ENCODE data around the gene PEPD.

The PEPD gene

GRCh38 chr19:33349319-33350289 lies 172.0 kb downstream of the PEPD start:
- CTCF ChIA-PET, result no interaction called here
- DNase-seq (ENCODE audit: extremely low spot score), result no peak
- POLR2A ChIA-PET, result interaction anchor here (1.7 kb wide), 1 partner anchor 25 kb away, joined by 6 read pairs; no protein-coding TSS in a partner anchor
- no peak for TF ChIP-seq NFRKB (IDR thresholded peaks at IDR 0.05)
- TF ChIP-seq BHLHE40 (IDR thresholded peaks at IDR 0.05; ENCODE audit: borderline replicate concordance), result no peak
- TF ChIP-seq SP1 (IDR thresholded peaks at IDR 0.05), result no peak
- no peak for TF ChIP-seq PKNOX1 (IDR thresholded peaks at IDR 0.05)
- TF ChIP-seq TARDBP (IDR thresholded peaks at IDR 0.05), result no peak
- no peak for TF ChIP-seq ARNT (IDR thresholded peaks at IDR 0.05)
- TF ChIP-seq L3MBTL2 (conservative IDR thresholded peaks at IDR 0.05), result no peak
- TF ChIP-seq LEF1 (IDR thresholded peaks at IDR 0.05; ENCODE audit: borderline replicate concordance), result no peak
- no peak for TF ChIP-seq SUZ12 (IDR thresholded peaks at IDR 0.05)
- TF ChIP-seq ZNF384 (IDR thresholded peaks at IDR 0.05), result no peak
- no peak for TF ChIP-seq FOXK2 (IDR thresholded peaks at IDR 0.05)
- TF ChIP-seq ELF4 (IDR thresholded peaks at IDR 0.05), result no peak
- TF ChIP-seq FOXA1 (IDR thresholded peaks at IDR 0.05), result no peak
- TF ChIP-seq FOXM1 (IDR thresholded peaks at IDR 0.05; ENCODE audit: borderline replicate concordance), result no peak
- no peak for TF ChIP-seq HDGF (IDR thresholded peaks at IDR 0.05; ENCODE audit: borderline replicate concordance)
- no peak for TF ChIP-seq CTBP1 (IDR thresholded peaks at IDR 0.05; ENCODE audit: borderline replicate concordance)

GRCh38 chr19:33348301-33349010 lies 173.1 kb downstream of the PEPD start:
- TF ChIP-seq ARNT (IDR thresholded peaks at IDR 0.05), result no peak
- TF ChIP-seq CTBP1 (IDR thresholded peaks at IDR 0.05; ENCODE audit: borderline replicate concordance), result no peak
- no peak for TF ChIP-seq PKNOX1 (IDR thresholded peaks at IDR 0.05)
- no peak for TF ChIP-seq FOXK2 (IDR thresholded peaks at IDR 0.05)
- TF ChIP-seq LEF1 (IDR thresholded peaks at IDR 0.05; ENCODE audit: borderline replicate concordance), result no peak
- no peak for TF ChIP-seq ELF4 (IDR thresholded peaks at IDR 0.05)
- TF ChIP-seq BHLHE40 (IDR thresholded peaks at IDR 0.05; ENCODE audit: borderline replicate concordance), result no peak
- TF ChIP-seq FOXA1 (IDR thresholded peaks at IDR 0.05), result no peak
- TF ChIP-seq SUZ12 (IDR thresholded peaks at IDR 0.05), result no peak
- no peak for TF ChIP-seq FOXM1 (IDR thresholded peaks at IDR 0.05; ENCODE audit: borderline replicate concordance)
- no peak for TF ChIP-seq SP1 (IDR thresholded peaks at IDR 0.05)
- no peak for TF ChIP-seq TARDBP (IDR thresholded peaks at IDR 0.05)
- no peak for TF ChIP-seq HDGF (IDR thresholded peaks at IDR 0.05; ENCODE audit: borderline replicate concordance)
- TF ChIP-seq L3MBTL2 (conservative IDR thresholded peaks at IDR 0.05), result no peak
- TF ChIP-seq ZNF384 (IDR thresholded peaks at IDR 0.05), result no peak
- TF ChIP-seq NFRKB (IDR thresholded peaks at IDR 0.05), result no peak
- no peak for DNase-seq (ENCODE audit: extremely low spot score)
- CTCF ChIA-PET, result no interaction called here
- POLR2A ChIA-PET, result interaction anchor here (1.7 kb wide), 1 partner anchor 26 kb away, joined by 6 read pairs; no protein-coding TSS in a partner anchor

- TF ChIP-seq HDGF (IDR thresholded peaks at IDR 0.05; ENCODE audit: borderline replicate concordance), result no peak
- TF ChIP-seq TARDBP (IDR thresholded peaks at IDR 0.05), result no peak
- no peak for TF ChIP-seq LEF1 (IDR thresholded peaks at IDR 0.05; ENCODE audit: borderline replicate concordance)
- TF ChIP-seq SP1 (IDR thresholded peaks at IDR 0.05), result no peak
- no peak for TF ChIP-seq ARNT (IDR thresholded peaks at IDR 0.05)
- no peak for TF ChIP-seq PKNOX1 (IDR thresholded peaks at IDR 0.05)
- TF ChIP-seq CTBP1 (IDR thresholded peaks at IDR 0.05; ENCODE audit: borderline replicate concordance), result no peak
- TF ChIP-seq L3MBTL2 (conservative IDR thresholded peaks at IDR 0.05), result no peak
- no peak for TF ChIP-seq NFRKB (IDR thresholded peaks at IDR 0.05)
- TF ChIP-seq SUZ12 (IDR thresholded peaks at IDR 0.05), result no peak
- TF ChIP-seq ZNF384 (IDR thresholded peaks at IDR 0.05), result no peak
- TF ChIP-seq BHLHE40 (IDR thresholded peaks at IDR 0.05; ENCODE audit: borderline replicate concordance), result no peak
- no peak for TF ChIP-seq FOXA1 (IDR thresholded peaks at IDR 0.05)
- TF ChIP-seq FOXM1 (IDR thresholded peaks at IDR 0.05; ENCODE audit: borderline replicate concordance), result no peak
- TF ChIP-seq ELF4 (IDR thresholded peaks at IDR 0.05), result no peak
- TF ChIP-seq FOXK2 (IDR thresholded peaks at IDR 0.05), result no peak
- POLR2A ChIA-PET, result interaction anchor here (1.7 kb wide), 1 partner anchor 27 kb away, joined by 6 read pairs; no protein-coding TSS in a partner anchor
Measured at GRCh38 chr19:33347300-33347699, 174.3 kb downstream of the PEPD start.

GRCh38 chr19:33346665-33347064 lies 174.9 kb downstream of the PEPD start:
- no peak for TF ChIP-seq ELF4 (IDR thresholded peaks at IDR 0.05)
- TF ChIP-seq FOXK2 (IDR thresholded peaks at IDR 0.05), result no peak
- TF ChIP-seq NFRKB (IDR thresholded peaks at IDR 0.05), result no peak
- TF ChIP-seq PKNOX1 (IDR thresholded peaks at IDR 0.05), result no peak
- TF ChIP-seq SP1 (IDR thresholded peaks at IDR 0.05), result no peak
- no peak for TF ChIP-seq SUZ12 (IDR thresholded peaks at IDR 0.05)
- TF ChIP-seq TARDBP (IDR thresholded peaks at IDR 0.05), result no peak
- no peak for TF ChIP-seq FOXA1 (IDR thresholded peaks at IDR 0.05)
- no peak for TF ChIP-seq LEF1 (IDR thresholded peaks at IDR 0.05; ENCODE audit: borderline replicate concordance)
- TF ChIP-seq BHLHE40 (IDR thresholded peaks at IDR 0.05; ENCODE audit: borderline replicate concordance), result no peak
- CTCF ChIA-PET, result no interaction called here
- no peak for DNase-seq (ENCODE audit: extremely low spot score)
- POLR2A ChIA-PET, result no interaction called here

More at GRCh38 chr19:33347300-33347699, 174.3 kb downstream of the PEPD start:
- CTCF ChIA-PET, result no interaction called here
- DNase-seq (ENCODE audit: extremely low spot score), result no peak

Data from HEK293T (cell line).